ENCODE data around the gene F10.
A peak's percentile ranks its signal among the peaks of the same experiment; 100 is the strongest.

F10 gene

GRCh38 chr13:113112893-113113845 is 9.4 kb upstream of the F10 start:
- no peak overlapping the region for H3K18ac ChIP-seq (ENCODE audit: low read length)
- no peak overlapping the region for H3K27ac ChIP-seq (replicated peaks; ENCODE audit: low read length)
- H3K36me3 ChIP-seq (replicated peaks in 1 of 2; ENCODE audit: control insufficient read depth in 2 of 2, insufficient read depth in 2 of 2, low read length in 2 of 2) = no peaks in the 10 kb centered on the region
- no peak overlapping the region for H4K91ac ChIP-seq (ENCODE audit: low read depth, low read length, poor library complexity)
- no peak overlapping the region for H3K4ac ChIP-seq (ENCODE audit: low read length)
- H3K27me3 ChIP-seq (ENCODE audit: control insufficient read depth in 3 of 3, insufficient read depth in 3 of 3, low read depth in 1 of 3, low read length in 3 of 3) = peaks cover 0 to 21% (median 10%) of the 10 kb centered on the region in 3 experiments
- peaks cover 0 to 12% of the 10 kb centered on the region in 2 donors for H3K9me3 ChIP-seq (replicated peaks in 1 of 2; ENCODE audit: control insufficient read depth in 2 of 2, insufficient read depth in 1 of 2, low read depth in 1 of 2, low read length in 2 of 2)
- H2AFZ ChIP-seq (ENCODE audit: low read length) = no peak overlapping the region
- no peak overlapping the region for H3K23ac ChIP-seq (ENCODE audit: low read depth, low read length, poor library complexity)
- no peak overlapping the region for H2BK5ac ChIP-seq (ENCODE audit: low read length)
- peaks cover 0 to 1% of the 10 kb centered on the region in 2 donors for H3K4me1 ChIP-seq (ENCODE audit: control insufficient read depth in 2 of 2, insufficient read depth in 1 of 2, low read depth in 1 of 2, low read length in 2 of 2)
- DNase-seq (ENCODE audit: low spot score) = no peak
- H3K4me2 ChIP-seq (ENCODE audit: insufficient read depth, low read length, poor library complexity, severe bottlenecking) = no peak overlapping the region
- no peak overlapping the region for H2BK120ac ChIP-seq (ENCODE audit: low read depth, low read length)
- no peaks in the 10 kb centered on the region for H3K79me1 ChIP-seq (ENCODE audit: low read depth, low read length)
- no peak overlapping the region for H3K9ac ChIP-seq (ENCODE audit: low read depth, low read length, poor library complexity)
- no peak overlapping the region for H4K8ac ChIP-seq (ENCODE audit: low read depth, low read length)
- no peak overlapping the region for H3K4me3 ChIP-seq (ENCODE audit: low read length in 2 of 2)
- no peak overlapping the region for H3K14ac ChIP-seq (ENCODE audit: low read length)
- H2BK12ac ChIP-seq (ENCODE audit: low read length) = no peak overlapping the region
- H2AK5ac ChIP-seq (ENCODE audit: low read depth, low read length) = no peak overlapping the region
- no CpG with 5 or more reads among the region's 9 CpGs for WGBS, 2 donors (ENCODE audit: extremely low coverage in 2 of 2, insufficient read length in 2 of 2, insufficient replicate concordance in 1 of 2)
- no peak overlapping the region for H2BK15ac ChIP-seq (ENCODE audit: low read length)

GRCh38 chr13:113113846-113114271 is 8.7 kb upstream of the F10 start:
- H3K9me3 ChIP-seq (replicated peaks in 1 of 2; ENCODE audit: control insufficient read depth in 2 of 2, insufficient read depth in 1 of 2, low read depth in 1 of 2, low read length in 2 of 2) = peaks cover 0 to 12% of the 10 kb centered on the region in 2 donors
- no peak overlapping the region for H3K4ac ChIP-seq (ENCODE audit: low read length)
- no peak overlapping the region for H3K4me2 ChIP-seq (ENCODE audit: insufficient read depth, low read length, poor library complexity, severe bottlenecking)
- no peak overlapping the region for H3K27ac ChIP-seq (replicated peaks; ENCODE audit: low read length)
- no peak overlapping the region for H2BK15ac ChIP-seq (ENCODE audit: low read length)
- H3K23ac ChIP-seq (ENCODE audit: low read depth, low read length, poor library complexity) = no peak overlapping the region
- H3K14ac ChIP-seq (ENCODE audit: low read length) = no peak overlapping the region
- H3K9ac ChIP-seq (ENCODE audit: low read depth, low read length, poor library complexity) = no peak overlapping the region
- no peak overlapping the region for H2AFZ ChIP-seq (ENCODE audit: low read length)
- no CpG with 5 or more reads among the region's 8 CpGs for WGBS, 2 donors (ENCODE audit: extremely low coverage in 2 of 2, insufficient read length in 2 of 2, insufficient replicate concordance in 1 of 2)
- DNase-seq (ENCODE audit: low spot score) = no peak
- no peaks in the 10 kb centered on the region for H3K36me3 ChIP-seq (replicated peaks in 1 of 2; ENCODE audit: control insufficient read depth in 2 of 2, insufficient read depth in 2 of 2, low read length in 2 of 2)
- H3K4me1 ChIP-seq (ENCODE audit: control insufficient read depth in 2 of 2, insufficient read depth in 1 of 2, low read depth in 1 of 2, low read length in 2 of 2) = peaks cover 0 to 1% of the 10 kb centered on the region in 2 donors
- no peak overlapping the region for H2BK12ac ChIP-seq (ENCODE audit: low read length)
- peaks cover 0 to 21% (median 10%) of the 10 kb centered on the region in 3 experiments for H3K27me3 ChIP-seq (ENCODE audit: control insufficient read depth in 3 of 3, insufficient read depth in 3 of 3, low read depth in 1 of 3, low read length in 3 of 3)
- H4K91ac ChIP-seq (ENCODE audit: low read depth, low read length, poor library complexity) = no peak overlapping the region
- no peak overlapping the region for H3K18ac ChIP-seq (ENCODE audit: low read length)
- H2BK120ac ChIP-seq (ENCODE audit: low read depth, low read length) = no peak overlapping the region
- no peak overlapping the region for H2AK5ac ChIP-seq (ENCODE audit: low read depth, low read length)
- no peak overlapping the region for H4K8ac ChIP-seq (ENCODE audit: low read depth, low read length)
- H3K79me1 ChIP-seq (ENCODE audit: low read depth, low read length) = no peaks in the 10 kb centered on the region
- H2BK5ac ChIP-seq (ENCODE audit: low read length) = no peak overlapping the region
- H3K4me3 ChIP-seq (ENCODE audit: low read length in 2 of 2) = no peak overlapping the region

- Histone ChIP-seq H3K23ac (ENCODE audit: low read depth, low read length, poor library complexity) (no peak overlapping the region), H3K14ac (ENCODE audit: low read length) (no peak overlapping the region), H3K4ac (ENCODE audit: low read length) (no peak overlapping the region), H3K9me3 (replicated peaks in 1 of 2; ENCODE audit: control insufficient read depth in 2 of 2, insufficient read depth in 1 of 2, low read depth in 1 of 2, low read length in 2 of 2) (peaks cover 0 to 14% of the 10 kb centered on the region in 2 donors), H3K36me3 (replicated peaks in 1 of 2; ENCODE audit: control insufficient read depth in 2 of 2, insufficient read depth in 2 of 2, low read length in 2 of 2) (peaks cover 0 to 2% of the 10 kb centered on the region in 2 donors), H3K9ac (ENCODE audit: low read depth, low read length, poor library complexity) (no peak overlapping the region), H4K8ac (ENCODE audit: low read depth, low read length) (no peak overlapping the region), H3K27me3 (ENCODE audit: control insufficient read depth in 3 of 3, insufficient read depth in 3 of 3, low read depth in 1 of 3, low read length in 3 of 3) (peaks cover 3 to 15% (median 9%) of the 10 kb centered on the region in 3 experiments), H2BK5ac (ENCODE audit: low read length) (no peak overlapping the region), H4K91ac (ENCODE audit: low read depth, low read length, poor library complexity) (no peak overlapping the region), H2BK120ac (ENCODE audit: low read depth, low read length) (no peak overlapping the region), H2AFZ (ENCODE audit: low read length) (no peak overlapping the region), H2BK12ac (ENCODE audit: low read length) (no peak overlapping the region), H3K4me2 (ENCODE audit: insufficient read depth, low read length, poor library complexity, severe bottlenecking) (no peak overlapping the region), H2AK5ac (ENCODE audit: low read depth, low read length) (no peak overlapping the region), H3K79me1 (ENCODE audit: low read depth, low read length) (no peaks in the 10 kb centered on the region), H3K4me1 (ENCODE audit: control insufficient read depth in 2 of 2, insufficient read depth in 1 of 2, low read depth in 1 of 2, low read length in 2 of 2) (peaks cover 0 to 1% of the 10 kb centered on the region in 2 donors), H2BK15ac (ENCODE audit: low read length) (no peak overlapping the region), H3K4me3 (ENCODE audit: low read length in 2 of 2) (peak overlapping the region in 1 of 2 donors; percentile 7), H3K18ac (ENCODE audit: low read length) (no peak overlapping the region), H3K27ac (replicated peaks; ENCODE audit: low read length) (no peak overlapping the region)
- DNase-seq (ENCODE audit: low spot score) = no peak
- WGBS, 2 donors (ENCODE audit: extremely low coverage in 2 of 2, insufficient read length in 2 of 2, insufficient replicate concordance in 1 of 2) = no CpG with 5 or more reads among the region's 17 CpGs
Observed at GRCh38 chr13:113114511-113115362, 7.9 kb upstream of the F10 start.
